Caki2 (cell line): ENCODE measurements around the gene ADPGK. TPM values are rescaled to one million over a fixed set of nuclear protein-coding genes. Genes with fewer than 3 reads are reported as not detected.
"Not testable (repeated sequence)": the region's sequence is repeated elsewhere in the genome, so short reads cannot be mapped to it uniquely, and the experiment has no call there.

Experiments used
- DNase-seq: peaks from one replicate; pipeline ENCODE4 v3.0.0-alpha.2; 2015; ENCODE audit warnings: low read depth
- in situ Hi-C: cut with HindIII; loops from 2 replicates; pipeline ENCODE4 v1.10.0; 2016; ENCODE audit warnings: low sequenced_read_pairs, low pct_unique_long_range_greater_than_20kb, mixed read lengths
- total RNA-seq: library from RNA; depleted of rRNA; stranded (reverse); fragments of >200 nt; shearing (Covaris generic); gene quantifications from 2 replicates; pipeline ENCODE4 v1.2.3, GENCODE V29; 2014; ENCODE audit warnings: low replicate concordance; rRNA removed

Gene ADPGK
- 64.3 and 86.5 TPM in 2 replicates for total RNA-seq

DNA sequence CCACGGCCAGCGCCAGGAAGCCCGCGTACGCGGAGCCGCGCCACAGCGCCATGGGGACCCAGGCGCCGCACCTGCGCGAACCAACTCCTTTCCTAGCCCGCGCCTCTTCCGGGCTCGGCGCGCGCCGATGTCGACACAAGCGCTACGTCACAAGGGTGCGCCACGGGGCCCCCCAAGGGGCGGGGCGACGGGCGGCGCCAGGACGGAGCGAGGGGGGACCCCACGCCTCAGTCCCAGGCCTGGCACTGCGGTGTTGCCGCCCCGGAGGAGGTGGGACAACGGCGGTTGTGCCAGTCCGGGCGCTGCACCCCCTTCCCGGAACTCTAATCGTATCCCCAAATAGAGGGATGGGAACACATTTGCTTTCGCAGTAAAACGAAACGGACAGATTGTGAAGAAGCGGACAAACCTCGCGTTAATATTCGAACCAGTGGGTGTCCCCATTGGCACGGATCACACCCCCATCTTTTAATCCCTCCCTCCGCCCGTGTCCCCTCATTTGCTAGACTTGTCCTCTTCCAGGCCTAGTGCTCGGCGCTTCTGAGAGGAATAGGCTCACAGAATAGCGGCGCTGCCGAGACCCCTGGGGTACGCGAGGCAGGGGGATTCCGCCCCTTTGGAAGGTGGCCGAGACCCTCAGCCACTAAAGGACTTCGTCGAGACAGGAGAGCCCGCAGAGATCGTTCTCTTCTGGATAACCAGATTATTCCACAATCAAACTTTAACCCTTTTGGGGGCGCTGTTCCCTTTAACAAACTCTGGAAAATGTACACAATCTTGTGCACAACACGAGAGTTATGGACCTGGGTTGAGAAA is at the start of gene ADPGK:
ADPGK (minus strand) TSS at position 119 of the 816 bp plus-strand sequence; CDS start at position 52, 67 bp downstream.
- in situ Hi-C loops, result no loop called here

DNA sequence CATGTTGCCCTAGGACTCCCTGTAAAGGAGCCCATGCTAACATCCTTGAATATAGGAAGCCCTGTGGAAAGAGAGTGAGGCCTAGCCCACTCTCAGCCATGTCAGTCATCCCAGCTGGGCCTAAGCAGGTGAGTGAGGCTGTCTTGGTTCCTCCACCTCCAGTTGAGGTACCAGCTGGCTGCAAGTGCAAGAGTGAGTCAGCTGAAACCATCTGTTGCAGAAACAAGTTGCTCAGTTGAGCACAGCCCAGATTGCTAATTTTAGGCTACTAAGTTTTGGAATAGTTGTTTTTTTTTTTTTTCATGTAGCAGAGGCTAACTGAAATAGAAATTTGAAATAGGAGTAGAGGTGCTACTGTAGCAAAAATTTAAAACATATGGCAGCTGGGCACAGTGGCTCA is 43.7 kb upstream of the ADPGK start:
- in situ Hi-C loops, result no loop called here
- DNase-seq, result no peak

More for the DNA sequence above, at the start of gene ADPGK:
- peak; percentile 97 for DNase-seq

DNA sequence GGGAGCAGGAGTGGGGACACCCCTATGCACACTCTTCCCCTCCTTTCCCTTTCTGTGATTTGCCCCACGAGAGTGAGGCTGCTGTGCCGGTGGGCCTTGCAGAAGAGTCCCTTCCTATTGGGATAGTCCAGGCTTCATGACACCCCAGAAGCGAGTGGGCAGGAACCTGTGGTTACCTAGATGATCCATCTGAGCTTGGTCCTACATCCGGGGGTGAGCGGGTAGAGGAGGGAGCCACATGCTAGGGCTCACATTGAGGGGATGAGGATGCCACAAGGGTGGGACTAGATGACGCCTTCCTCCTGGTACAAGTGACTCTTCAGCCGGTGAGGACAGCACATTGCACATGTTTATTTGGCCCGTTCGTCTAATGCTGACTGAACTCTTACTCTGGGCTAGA is 43.1 kb upstream of the ADPGK start:
- in situ Hi-C loops, result no loop called here
- no peak for DNase-seq

DNA sequence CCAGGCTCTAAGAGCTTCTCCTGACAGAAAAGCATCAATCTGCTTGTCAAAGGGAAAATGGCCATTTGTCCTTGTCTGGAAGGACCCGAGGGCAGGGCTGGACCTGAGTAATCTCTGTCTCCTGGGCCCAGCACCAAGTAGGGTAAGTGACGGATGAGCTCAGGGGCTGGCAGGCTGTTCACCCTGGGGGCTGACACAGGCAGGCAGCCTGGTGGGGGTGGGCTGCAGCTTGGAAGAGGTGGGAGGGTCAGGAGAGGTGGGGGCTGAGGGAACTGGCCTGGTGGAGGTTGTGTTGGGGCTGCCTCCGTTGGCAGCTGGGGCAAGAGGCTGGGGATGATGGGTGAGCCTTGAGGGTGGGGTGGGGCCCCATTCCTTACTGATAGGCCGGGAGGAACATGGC is 42.3 kb upstream of the ADPGK start:
- no peak for DNase-seq
- in situ Hi-C loops, result no loop called here

DNA sequence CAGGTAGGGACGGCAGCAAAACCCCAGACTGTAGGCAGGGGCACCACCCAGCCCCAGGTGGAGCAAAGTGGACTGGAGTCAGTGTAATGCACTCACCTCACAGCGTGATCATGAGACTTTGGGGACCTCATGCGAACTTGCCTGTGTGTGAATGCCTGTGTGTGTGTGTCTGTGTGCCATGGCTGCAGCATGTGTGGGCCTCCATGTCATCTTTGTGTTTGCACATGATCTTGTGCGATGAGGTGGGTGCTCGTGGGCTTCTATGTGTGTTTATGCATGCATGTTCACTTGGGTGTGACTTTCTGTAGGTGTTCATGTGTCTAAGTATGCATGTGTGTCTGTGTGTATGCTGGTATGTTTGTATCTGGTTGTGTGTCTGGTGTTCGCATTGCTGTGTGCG is 41.2 kb upstream of the ADPGK start:
- in situ Hi-C loops, result no loop called here
- no peak for DNase-seq

DNA sequence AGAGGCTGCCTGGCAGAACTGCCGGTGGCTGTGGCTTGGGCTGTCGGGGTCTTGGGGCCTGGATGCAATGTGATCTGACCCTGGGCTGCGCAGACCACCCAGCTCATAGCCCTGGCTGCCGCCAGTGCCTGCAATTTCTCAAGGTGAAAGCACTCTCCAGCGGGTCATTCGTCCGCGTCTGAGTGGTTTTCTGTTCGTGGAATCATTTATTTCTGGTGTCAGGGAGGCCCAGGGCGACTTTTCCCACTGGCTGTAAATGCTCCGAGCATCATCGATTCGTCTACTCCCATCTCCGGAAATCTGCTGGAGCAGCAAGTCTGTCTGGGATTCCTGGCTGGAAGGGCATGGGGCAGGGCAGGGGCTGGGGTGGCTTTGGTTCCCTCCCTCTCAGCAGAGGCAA is 40.6 kb upstream of the ADPGK start:
- no peak for DNase-seq
- in situ Hi-C loops, result no loop called here

DNA sequence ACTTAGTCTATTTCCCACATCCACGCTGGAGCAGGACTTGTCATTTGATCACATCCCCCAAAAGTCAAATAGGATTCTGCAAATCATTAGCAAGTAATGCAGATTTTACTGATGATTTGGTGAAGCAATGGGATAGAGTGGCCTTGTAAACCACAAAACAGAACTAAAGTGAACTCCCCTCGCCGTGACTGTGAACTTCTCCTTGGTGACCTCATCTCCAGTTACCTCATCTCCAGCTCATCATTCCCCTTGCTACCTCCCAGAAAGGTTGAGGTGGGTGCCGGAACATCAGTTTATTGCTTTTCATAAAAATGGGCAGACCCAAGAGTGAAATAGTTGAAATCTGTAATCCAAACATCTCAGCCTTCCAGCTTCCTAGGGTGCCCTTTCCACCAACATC is 36.7 kb upstream of the ADPGK start:
- in situ Hi-C loops, result no loop called here
- no peak for DNase-seq

DNA sequence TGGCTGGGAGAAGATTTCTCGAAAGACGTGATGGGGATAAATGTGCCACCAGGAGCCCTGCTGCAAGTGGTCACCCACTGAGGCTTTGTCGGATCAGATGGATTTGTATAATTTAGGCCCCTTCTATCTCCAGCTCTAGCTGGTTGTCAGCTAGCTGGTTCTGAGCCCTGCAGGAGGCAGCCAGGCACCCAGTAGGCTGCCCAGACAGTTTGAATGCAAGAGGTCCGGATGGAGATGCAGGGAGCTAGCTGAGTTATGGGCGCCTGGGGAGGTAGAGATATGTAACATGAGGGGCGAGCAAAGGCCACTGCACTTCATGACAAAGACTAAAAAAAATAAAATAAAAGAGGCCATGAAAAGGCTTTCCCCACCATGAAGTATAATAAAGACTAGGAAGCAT is 35.1 kb upstream of the ADPGK start:
- in situ Hi-C loops, result no loop called here
- no peak for DNase-seq

DNA sequence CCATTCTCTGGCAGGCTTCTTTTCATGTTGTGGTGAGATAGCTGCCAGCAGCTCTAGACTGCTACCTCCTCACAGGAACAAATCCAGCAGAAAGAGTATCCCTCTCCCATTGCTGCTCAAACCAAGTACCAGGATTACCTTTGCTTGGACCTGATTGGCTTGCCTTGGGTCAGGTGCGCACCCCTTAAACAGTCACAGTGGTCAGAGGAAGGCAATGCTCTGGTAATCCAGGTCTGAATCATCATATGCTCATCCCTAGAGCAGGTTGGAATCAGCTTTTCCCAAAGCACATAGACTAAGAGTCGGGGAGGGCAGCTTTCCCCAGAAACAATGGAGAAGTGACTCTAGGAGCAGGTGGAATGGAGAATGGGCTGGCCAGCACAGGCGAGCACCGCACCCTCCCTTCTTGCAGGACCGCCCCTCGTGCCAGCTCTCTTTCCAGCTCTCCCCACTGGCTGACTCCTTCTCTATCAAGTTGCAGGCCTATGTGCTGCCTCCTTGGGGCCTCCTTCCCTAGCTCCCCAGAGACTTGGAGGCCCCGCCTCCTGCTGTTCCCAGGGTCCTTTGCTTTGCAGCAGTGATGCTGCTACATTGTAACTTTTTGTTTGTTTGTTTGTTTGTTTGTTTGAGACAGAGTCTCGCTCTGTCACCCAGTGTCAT is 29.9 kb upstream of the ADPGK start:
- DNase-seq, result no peak
- in situ Hi-C loops, result no loop called here

DNA sequence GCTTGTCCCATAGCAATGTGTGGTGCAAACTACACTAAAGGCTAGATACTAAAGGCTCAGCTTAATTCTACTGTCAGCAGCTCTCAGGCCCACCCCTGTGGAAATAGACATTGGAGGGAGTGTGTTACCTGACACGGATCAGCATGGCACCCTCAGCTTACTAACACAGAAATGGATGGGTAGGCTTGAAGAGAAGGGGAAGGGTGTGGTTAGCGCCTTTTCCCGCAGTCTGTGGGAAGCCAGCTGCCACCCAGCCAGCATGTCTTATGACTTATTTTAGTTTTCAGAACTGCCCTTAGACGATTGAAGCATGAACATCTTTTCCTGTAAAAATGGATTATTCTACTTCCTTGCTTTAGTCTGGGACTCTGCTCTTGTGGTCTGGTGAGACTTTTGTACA is 25.8 kb upstream of the ADPGK start:
- DNase-seq, result no peak
- in situ Hi-C loops, result no loop called here

DNA sequence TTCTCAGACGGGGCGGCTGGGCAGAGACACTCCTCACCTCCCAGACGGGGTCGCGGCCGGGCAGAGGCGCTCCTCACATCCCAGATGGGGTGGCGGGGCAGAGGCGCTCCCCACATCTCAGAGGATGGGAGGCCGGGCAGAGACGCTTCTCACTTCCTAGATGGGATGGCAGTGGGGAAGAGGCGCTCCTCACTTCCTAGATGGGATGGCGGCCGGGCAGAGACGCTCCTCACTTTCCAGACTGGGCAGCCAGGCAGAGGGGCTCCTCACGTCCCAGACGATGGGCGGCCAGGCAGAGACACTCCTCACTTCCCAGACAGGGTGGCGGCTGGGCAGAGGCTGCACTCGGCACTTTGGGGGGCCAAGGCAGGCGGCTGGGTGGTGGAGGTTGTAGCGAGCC is 23.8 kb upstream of the ADPGK start:
- in situ Hi-C loops, DNase-seq: not testable (repeated sequence)

DNA sequence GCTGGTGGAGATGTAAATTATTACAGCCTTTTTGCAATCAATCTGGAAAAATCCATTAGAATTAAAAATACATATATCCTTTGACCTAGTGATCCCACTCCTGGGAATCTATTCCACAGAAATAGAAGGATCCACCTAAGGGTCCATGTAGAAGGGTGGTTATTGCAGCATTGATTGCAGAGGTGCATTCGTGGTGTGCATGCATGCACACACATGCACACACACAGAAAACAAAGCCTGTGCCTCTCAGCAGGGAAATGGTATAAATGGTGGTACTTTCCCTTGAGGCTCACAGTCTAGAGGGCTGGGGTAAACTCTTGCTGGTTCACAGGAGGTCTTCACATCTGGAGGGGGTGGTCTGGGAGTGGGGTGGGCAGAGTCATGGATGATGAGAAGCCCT is 19.4 kb upstream of the ADPGK start:
- DNase-seq, result no peak
- in situ Hi-C loops, result no loop called here

DNA sequence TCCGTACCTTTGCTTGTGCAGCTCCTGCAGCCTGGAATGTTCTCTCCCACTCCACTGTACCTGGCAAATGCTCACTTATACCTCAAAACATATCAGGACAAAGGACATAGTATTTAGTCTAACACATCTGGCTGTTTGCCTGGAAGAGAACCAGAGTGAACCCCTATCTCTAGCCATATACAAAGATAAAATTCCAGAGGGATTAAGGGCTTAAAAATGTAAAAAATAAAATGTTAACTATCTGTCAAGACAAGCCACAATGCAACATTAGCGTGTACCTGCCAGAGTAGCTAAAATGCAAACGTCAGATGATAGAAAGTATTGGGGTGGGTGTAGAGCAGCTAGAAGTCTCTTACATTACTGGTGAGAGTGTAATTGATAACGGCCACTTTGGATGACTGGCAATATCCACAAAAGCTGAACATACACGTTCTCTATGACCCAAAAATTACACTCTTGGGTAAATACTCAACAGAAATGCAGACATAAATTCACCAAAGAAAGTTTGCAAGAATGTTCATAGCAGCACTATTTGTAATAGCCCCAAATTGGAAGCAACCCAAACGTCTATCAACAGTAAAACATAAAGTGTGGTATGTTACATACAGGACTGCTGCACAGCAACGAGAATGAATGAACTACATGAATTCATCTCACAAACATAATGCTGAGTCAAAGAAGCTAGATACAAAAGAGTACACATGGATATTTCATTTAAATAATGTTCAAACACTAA is 18.2 kb upstream of the ADPGK start:
- in situ Hi-C loops, result no loop called here
- DNase-seq, result no peak

DNA sequence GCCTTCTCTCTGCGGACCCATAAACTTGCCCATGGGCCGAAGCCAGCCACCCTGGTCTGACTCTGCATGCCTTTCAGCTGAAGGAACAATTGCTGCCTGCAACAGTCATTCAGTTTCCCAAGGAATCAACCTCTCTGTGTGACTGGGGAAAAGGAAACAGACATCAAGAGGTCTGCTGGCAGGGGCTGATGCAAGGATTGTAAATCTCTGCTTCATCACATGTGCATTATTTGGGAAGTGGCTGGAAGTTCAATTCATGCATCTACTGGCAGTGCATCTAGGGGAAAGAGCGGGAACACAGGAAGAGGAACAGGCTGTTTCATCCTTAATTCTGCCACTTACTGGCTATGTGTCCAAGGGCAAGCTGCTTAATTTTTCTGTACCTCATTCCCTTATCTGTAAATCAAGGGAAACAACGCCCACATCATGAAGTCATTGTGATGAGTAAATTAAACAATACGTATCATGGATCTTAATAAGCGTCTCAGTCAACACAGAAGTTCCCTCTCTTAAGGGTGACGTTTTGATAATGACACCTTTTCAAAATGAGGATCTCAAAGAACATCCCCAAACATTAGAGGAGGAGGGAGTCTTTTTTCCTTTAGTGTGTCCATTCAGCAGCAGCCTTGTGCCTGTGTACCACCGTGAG is 17.4 kb upstream of the ADPGK start:
- in situ Hi-C loops, result no loop called here
- no peak for DNase-seq

DNA sequence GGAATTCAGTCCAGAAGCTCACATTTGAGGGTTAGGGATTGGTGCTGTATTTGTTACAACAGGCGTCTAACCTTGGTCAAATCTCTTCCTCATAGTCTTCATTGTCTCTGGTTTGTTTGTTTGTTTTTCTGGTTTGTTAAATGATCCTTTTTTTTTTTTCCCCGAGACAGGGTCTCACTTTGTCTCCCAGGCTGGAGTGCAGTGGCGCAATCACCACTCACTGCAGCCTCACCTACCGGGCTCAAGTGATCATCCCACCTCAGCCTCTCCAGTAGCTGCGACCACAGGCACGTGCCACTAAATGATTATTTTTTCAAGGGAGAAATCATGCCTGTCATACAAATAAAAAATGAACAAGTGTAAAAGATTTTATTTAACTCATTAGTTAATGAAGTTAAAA is 14.3 kb upstream of the ADPGK start:
- in situ Hi-C loops, result no loop called here
- DNase-seq, result no peak

DNA sequence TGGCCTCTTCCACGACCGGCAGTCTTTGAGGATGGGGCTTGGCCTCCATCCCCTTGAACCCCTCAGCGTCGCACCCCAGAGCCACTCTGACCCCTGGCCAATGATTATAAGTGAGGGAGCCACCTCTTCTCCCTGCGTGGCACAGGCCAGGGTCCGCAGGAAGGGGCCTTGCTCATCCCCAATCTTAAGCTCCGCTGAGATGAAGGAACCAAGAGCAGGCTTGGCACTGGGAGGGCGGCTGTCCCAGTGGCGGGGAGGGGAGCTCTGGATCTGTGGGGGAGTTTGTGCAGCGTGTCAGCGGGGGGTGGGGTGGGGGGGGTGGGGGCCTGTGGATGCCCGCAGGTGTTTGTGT is 13.8 kb upstream of the ADPGK start:
- DNase-seq, result no peak
- in situ Hi-C loops, result no loop called here

DNA sequence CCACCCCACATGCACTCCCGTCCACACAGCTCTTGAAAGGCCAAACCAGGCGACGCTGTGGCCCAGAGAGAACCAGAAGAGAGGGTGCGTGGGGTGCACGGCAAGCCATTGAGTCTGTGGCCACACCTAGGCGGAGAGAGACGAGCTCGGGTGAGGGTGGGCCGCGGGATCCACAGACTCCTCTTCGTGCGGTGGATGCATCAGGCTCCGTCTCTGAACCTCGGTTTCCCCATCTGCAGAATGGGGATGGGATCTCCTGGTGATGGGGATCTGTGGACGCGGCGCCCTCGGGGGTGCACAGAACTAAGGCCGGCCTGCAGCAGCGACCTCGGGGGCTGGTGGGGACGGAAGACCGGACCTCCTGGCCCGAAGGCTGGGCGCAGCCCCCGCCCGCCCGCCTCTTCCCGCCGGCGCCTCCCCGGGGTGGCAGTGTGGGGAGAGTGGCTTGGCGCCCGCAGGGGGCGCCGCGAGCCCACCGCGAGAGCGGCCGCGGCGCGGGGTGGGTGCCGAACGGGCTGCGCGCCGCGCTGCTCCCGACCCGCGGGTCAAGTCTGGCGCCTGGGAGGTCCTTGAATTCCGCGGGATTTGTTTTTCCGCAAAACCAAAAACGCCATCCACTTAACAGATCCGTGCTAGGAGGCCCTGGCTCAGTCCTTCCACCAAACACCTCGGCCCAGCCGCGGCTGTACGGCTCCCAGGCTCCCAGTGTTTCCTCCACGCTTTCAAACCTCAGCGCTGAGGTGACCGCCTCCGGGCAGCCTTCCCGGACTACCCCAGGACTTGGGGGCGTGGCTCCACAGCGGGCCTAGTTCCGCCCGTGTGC is 13.2 kb upstream of the ADPGK start:
- in situ Hi-C loops, result no loop called here

DNA sequence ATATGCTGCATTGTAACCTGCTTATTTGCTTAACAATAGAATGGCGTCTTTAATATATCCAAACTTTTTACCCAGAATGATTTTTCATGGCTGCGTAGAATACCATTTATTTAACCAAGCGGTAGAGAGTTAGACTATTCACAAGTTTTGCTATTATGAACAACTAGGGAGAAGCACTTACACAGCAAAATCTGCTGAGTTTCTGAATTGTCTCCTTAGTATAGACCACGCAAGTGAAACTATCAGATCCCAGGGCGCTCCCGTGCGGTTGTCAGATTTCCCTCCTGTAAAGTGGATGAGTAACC is 12.6 kb upstream of the ADPGK start:
- DNase-seq, result no peak
- in situ Hi-C loops, result no loop called here

More for the DNA sequence above, 13.2 kb upstream of the ADPGK start:
- peak; percentile 17 for DNase-seq
